Lower leg skin (tissue), 4 donors: Measurements from ENCODE around the gene CDH16. TPM values are rescaled to one million over a fixed set of nuclear protein-coding genes. Genes with fewer than 3 reads are reported as not detected.

ENCODE experiments used
- DNase-seq, 2 donors: peaks; one replicate each; pipeline ENCODE4 v3.0.0-alpha.2; 2019; ENCODE audit warnings: low spot score in 2 of 2
- H3K4me3 ChIP-seq: fragments of 200-600 bp; sonication (generic); 2 replicates; pipeline ENCODE4 v1.5.1; 2017; ENCODE audit warnings: mild to moderate bottlenecking, low read depth; ENCODE audit not compliant: poor library complexity, severe bottlenecking
- CTCF ChIP-seq, 3 donors: fragments of 450-650 bp; IDR thresholded peaks; one replicate each; pipeline ENCODE4 v1.5.1; 2016; ENCODE audit warnings: antibody characterized with exemption in 3 of 3, mild to moderate bottlenecking in 3 of 3, moderate library complexity in 2 of 3
- POLR2A ChIP-seq, 2 donors: fragments of 450-650 bp; IDR thresholded peaks; one replicate each; pipeline ENCODE4 v1.6.1; 2016 to 2017; ENCODE audit warnings: antibody characterized with exemption in 2 of 2, mild to moderate bottlenecking in 1 of 2, moderate library complexity in 1 of 2
- WGBS, 2 donors: methylation state at CpG; one replicate each; pipeline ENCODE4 v1.1.5; 2018; 5-methylcytosine and 5-hydroxymethylcytosine counted together
- intact Hi-C: fragments of 100-400 bp; cut with DNase I; formaldehyde crosslinking; loops from one replicate; pipeline ENCODE4 v1.15.0; 2023; ENCODE audit warnings: low total_unique reads
- total RNA-seq, 4 donors: library from RNA; depleted of rRNA; stranded (reverse); fragments of >200 nt; gene quantifications; one replicate each; pipeline ENCODE4 v1.1.0, GENCODE V29; 2016

CDH16 gene
- total RNA-seq, 4 donors from 2014 or later = 0.10 to 0.58 TPM; not detected in 2

DNA sequence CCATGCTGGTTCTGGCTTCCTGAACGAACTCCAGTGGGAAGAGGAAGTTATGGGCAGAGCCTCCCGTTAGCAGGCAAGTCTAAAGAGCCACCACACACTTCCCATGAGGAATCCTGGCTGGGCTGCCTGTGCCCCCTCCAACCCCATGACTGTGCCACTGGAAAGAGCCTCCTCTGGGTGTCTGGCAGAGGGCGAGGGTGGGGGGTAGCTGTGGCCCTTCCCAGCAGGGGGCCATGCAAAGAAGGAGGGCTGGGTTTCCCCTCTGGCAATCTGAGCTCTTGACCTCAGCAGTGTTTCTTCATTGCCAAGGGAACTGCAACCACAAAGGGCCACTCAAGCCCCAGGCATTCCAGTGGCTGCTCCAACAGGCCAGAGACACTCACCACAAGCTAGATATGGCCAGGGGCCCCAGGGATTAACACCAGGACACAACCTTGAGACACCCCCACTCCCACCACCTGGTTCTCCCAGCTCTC, 8.3 kb upstream of the CDH16 start:
- WGBS, 2 donors = 52 to 63% methylated on average over 2 to 3 of the region's 3 CpGs
- TF ChIP-seq POLR2A (IDR thresholded peaks at IDR 0.05) (no peak), CTCF (IDR thresholded peaks at IDR 0.05) (no peak)
- no peak for DNase-seq
- H3K4me3 ChIP-seq = no peak overlapping the region
- intact Hi-C loops = no loop called here

DNA sequence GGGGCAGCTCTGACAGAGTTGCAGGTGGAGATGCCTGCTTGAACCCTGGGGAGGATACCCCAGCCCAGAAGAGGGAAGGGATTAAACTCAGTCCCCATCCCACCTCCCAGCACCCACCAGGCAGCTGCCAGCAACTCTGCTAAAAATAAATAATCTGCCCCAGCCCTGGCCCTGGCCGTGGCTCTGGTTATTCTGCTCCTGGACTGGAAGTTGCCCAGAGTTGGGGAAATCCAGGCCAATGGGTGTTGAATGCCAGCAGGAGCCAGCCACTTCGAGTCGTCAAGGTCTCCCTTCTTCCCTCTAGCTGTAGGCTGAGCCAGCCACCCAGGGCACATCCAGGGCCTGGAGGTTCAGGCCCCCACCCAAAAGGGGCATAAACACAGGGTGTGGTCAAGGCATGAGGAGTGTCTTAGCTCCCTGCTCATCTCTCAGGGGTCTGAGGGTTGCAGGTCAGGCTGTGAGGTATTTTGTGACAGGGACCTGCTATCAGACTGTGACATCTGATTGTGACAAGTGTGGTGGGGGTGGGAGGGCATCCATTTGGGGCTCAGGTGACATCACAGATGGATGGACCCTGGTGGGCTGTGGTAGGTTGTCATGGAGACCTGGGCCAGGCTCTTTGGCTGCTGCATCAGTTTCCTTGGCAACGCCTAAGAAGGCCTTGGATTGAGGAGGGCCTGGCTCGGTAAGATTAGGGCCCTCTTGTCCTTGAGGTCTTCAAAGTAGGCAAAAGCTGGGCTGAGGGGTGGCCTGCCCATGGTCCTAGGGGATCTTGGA, 7.7 kb upstream of the CDH16 start:
- TF ChIP-seq CTCF (IDR thresholded peaks at IDR 0.05) = no peak
- no peak for TF ChIP-seq POLR2A (IDR thresholded peaks at IDR 0.05)
- WGBS, 2 donors = 54 to 72% methylated on average over 5 of the region's 5 CpGs
- intact Hi-C loops = no loop called here
- H3K4me3 ChIP-seq = no peak overlapping the region
- no peak for DNase-seq

- TF ChIP-seq POLR2A (IDR thresholded peaks at IDR 0.05) = no peak
- intact Hi-C loops = no loop called here
- no peak for DNase-seq
- H3K4me3 ChIP-seq = no peak within 1 kb of the TSS
- 10 to 17% methylated on average over 23 to 26 of the region's 42 CpGs for WGBS, 2 donors
These were observed 6.7 kb upstream of the CDH16 start, which contains the start of gene RRAD for GRCh38 chr16:66925322-66925840. TSS of gene RRAD (minus strand) at chr16:66925535. CDS start at chr16:66925179, 356 bp downstream.

GRCh38 chr16:66924527-66925321, 6.0 kb upstream of the CDH16 start:
- intact Hi-C loops = no loop called here
- H3K4me3 ChIP-seq = no peak overlapping the region
- TF ChIP-seq CTCF (IDR thresholded peaks at IDR 0.05) (no peak), POLR2A (IDR thresholded peaks at IDR 0.05) (no peak)
- 19 to 24% methylated on average over 21 to 26 of the region's 72 CpGs for WGBS, 2 donors
- no peak for DNase-seq

DNA sequence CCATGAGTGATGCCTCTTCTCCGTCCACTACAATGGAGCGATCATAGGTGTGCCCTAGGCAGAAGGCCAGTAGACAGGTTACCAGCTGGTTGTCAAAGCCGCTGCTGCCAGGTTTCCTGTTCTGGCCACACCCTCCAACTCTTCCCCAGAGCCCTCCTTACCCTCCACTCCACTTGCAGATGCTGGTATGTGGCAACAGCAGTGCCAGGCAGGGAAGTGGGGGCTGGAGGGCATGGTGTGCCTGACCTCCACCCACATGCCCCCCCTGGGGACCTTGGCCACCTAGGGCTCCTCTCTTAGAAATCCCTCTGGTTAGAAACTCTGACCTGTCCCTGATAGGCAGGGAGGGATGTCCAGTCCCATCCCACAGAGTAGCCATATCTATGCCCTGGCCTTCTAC, 5.2 kb upstream of the CDH16 start:
- H3K4me3 ChIP-seq = no peak overlapping the region
- no peak for DNase-seq
- intact Hi-C loops = no loop called here
- 38 to 45% methylated on average over 3 of the region's 3 CpGs for WGBS, 2 donors
- TF ChIP-seq POLR2A (IDR thresholded peaks at IDR 0.05) (no peak), CTCF (IDR thresholded peaks at IDR 0.05) (no peak)

DNA sequence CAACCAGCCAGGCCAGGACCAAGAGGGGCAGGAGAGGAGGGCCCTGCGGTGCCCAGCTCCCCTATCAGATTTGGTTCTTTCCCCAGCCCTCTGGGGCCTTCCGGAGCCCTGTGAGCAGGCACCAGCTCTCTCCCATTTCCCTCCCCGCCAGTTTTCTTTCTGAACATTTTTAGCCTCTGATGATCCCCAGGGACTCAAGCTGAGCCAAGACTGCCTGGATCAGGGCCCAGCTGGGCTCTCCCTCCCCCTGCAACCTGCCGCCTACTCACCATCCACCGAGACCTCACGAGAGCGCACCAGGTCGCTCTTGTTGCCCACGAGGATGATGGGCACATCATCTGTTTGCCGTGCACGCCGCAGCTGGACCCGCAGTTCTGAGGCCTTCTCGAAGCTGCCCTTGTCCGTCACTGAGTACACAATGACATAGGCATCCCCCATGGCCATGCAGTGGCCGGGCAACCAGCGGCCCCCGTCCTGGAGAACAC, 4.6 kb upstream of the CDH16 start:
- no peak for DNase-seq
- TF ChIP-seq POLR2A (IDR thresholded peaks at IDR 0.05) = no peak
- TF ChIP-seq CTCF (IDR thresholded peaks at IDR 0.05) = no peak
- no peak overlapping the region for H3K4me3 ChIP-seq
- intact Hi-C loops = no loop called here
- WGBS, 2 donors = 60 to 72% methylated on average over 18 of the region's 18 CpGs
